GDM1 (cell line): Measurements from ENCODE around the gene LEP.

ENCODE experiments used
- DNase-seq: peaks from one replicate; lab custom pipeline; 2025; lab: John Stamatoyannopoulos, UW

LEP gene

DNA sequence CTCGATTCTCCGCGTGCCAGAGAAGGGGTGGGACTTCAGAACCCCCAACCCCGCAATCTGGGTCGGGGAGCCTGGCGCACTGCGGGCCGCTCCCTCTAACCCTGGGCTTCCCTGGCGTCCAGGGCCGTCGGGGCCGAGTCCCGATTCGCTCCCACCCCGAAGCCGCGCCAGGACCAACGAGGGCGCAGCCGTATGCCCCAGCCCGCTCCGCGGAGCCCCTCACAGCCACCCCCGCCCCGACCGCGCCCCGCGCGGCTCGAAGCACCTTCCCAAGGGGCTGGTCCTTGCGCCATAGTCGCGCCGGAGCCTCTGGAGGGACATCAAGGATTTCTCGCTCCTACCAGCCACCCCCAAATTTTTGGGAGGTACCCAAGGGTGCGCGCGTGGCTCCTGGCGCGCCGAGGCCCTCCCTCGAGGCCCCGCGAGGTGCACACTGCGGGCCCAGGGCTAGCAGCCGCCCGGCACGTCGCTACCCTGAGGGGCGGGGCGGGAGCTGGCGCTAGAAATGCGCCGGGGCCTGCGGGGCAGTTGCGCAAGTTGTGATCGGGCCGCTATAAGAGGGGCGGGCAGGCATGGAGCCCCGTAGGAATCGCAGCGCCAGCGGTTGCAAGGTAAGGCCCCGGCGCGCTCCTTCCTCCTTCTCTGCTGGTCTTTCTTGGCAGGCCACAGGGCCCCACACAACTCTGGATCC lies at the start of gene LEP:
LEP (plus strand) TSS at position 583 of the 691 bp plus-strand sequence. CDS start 10,741 bp downstream, outside the sequence.
- no peak for DNase-seq

DNA sequence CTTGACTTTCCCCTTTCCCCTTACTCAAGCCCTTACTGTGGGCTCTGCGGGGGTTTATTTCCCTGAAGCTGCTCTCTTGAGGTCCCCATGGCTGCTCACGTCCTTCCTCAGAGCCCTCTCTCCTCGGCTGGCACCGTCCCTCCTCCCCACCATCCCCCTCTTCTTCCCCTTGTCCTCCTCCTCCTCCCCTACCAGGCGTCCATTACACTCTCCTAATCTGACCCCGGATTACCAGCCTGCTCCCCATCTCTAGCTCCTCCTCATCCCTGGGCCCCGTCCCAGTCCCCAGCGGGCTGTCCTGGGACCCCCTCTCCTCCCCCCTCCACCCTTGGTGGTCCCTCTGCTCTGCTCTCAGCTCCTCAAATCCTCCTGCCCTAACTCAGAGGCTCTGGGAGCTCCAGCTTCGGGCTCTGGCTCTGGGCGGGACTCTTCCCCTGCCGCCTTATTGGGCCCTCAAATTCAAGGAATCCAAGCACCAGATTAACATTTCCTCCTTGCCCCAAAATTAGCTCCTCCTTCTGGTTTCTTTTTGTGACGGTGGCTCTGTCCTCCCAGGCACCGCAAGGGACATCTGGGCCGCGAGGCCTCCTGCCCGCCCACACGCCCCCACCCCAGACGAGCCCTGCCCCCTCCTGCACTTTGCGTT lies 48.5 kb upstream of the LEP start:
- DNase-seq, result no peak

DNA sequence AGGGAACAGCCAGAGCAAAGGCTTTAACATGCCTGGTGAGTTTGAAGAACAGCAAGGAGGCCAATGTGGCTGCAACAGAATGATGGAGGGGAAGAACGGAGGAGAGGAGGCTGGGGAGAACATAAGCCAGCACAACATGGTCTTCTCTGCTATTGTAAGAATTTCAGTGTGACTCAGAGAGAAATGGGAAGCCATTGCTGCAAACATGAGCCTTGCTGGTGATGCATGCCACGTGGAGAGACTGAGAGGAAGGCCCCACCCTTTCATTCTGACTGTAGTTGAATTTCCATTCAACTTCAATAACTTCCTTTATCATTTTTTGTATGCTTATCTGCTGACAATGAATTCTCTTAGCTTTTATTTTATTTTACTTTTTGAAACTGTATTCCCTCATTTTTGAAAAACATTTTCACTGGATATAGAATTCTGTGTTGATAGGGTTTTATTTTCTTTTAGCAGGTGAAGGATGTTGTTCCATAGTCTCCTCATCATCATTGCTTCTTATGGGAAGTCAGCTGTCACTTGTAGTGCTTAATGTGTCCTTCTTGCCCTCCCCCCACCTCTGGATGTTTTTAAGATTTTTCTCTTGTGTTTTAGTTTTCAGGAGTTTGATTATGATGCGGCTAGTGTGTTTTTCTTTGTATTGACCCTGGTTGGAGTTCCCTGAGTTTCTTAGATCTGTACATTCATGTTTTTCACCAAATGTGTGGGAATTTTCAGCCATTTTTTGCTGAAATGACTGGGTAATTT lies 46.4 kb upstream of the LEP start:
- no peak for DNase-seq

GRCh38 chr7:128197589-128197988 lies 43.5 kb upstream of the LEP start:
- no peak for DNase-seq

DNA sequence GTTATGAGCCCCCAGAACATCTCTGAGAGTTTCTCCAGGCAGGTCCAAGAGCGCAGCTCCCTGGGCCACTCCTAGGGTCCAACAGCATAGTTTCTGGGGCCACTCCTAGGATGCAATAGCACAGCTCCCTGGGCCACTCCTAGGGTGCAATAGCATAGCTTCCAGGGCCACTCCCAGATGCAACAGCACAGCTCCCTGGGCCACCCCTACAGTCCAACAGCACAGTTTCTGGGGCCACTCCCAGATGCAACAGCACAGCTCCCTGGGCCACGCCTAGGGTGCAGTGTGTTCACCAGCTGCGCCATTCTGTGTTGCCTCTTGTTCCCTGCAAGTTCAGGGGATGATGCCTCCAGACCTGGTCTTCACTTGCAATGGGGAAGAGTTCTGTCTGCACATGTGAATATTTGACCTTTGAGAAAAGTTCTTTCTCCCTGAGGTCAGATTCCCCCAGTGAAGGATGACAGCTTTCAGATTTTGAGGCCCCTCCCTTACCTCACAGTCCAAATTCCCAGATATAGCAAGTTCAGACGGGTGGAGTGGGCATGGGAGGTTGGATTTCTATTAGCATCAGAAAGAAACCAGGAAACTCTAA lies 43.0 kb upstream of the LEP start:
- no peak for DNase-seq

- DNase-seq, result no peak
These were observed 40.7 kb upstream of the LEP start for GRCh38 chr7:128200376-128200775.

DNA sequence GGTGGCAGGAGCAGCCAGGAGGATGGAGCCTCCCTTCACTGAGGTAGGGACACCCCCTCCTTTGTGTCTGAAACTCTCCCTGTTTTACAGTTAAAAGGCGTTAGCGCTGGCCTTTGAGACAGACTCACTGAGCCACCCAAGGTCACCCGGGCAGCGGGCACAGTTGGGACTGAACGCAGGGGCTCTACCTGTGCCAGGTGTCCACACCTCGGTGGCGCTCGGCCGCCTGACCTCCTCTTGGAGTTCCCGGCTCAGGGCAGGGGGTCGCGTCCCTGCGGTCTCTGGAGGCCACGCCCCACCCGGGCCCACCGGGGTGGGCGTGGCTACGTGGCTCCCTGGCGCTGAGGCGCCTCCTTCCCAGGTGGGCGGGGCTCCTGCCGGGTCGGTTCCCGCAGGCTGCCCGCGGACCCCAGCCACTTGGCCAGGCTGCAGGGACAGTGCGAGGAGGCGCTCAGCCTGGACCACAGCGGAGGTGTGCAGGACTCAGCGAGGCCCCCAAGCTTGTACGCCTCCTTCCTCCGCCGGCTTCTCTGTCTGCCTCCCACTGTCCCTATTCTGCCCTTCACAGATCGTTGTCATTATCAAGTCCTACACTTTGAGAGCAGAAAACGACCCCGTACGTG lies 39.9 kb upstream of the LEP start:
- DNase-seq, result no peak

- no peak for DNase-seq
These were observed 39.4 kb upstream of the LEP start for GRCh38 chr7:128201690-128202085.

DNA sequence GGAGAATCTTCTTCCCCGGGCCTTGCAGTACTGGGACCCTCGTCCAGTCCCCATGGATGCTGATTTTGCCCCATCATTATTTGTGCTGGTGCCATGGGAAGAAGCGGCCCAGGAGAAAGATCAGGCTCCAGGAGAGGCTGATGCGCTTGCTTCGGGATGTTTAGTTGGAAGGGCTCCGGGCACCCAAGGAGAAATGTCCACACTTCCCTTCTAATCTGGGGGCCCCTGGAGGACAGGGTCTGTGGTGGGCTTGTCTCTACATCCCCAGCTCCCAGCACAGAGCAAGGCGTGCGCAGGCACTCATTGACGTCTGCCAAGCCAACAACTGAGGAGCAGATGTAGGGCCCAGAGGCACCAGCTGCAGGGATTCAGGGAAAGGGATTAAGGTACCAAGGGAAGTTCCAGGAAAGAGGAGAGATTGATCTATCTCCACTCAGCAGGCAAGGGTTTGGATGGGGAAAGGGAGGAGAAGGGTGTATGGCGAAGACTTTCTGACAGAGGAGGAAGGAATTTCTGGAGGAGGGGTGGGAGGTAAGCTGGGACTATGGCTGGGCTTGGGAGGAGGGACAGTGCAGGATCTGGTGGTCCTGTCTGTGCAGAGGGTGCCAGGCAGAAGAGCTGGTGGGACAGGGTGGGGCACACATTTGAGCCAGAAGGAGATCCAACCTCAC lies 38.7 kb upstream of the LEP start:
- DNase-seq, result no peak

DNA sequence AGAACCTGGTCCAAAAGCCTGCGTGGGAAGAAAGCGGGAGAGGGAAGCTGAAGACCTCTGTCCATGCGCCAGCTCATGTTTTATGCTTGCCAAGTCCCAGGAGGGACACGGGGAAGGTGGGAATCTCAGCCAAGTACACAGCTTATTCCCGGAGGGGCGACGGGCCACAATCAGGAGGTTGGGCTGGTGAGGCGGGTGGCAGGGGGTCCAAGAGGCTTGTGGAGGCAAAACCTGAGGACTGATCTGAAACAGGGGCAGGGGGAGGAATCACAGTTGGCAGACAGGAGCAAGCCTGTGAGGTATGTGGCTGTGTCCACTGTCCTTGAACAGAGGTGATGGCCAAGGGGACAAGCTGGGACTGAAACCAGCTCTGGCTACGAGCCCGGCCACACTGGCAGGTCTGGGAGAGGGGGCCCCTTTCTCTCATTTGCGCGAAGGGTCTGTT lies 38.0 kb upstream of the LEP start:
- DNase-seq, result no peak

GRCh38 chr7:128203710-128204214 lies 37.3 kb upstream of the LEP start:
- no peak for DNase-seq

- no peak for DNase-seq
These were observed 36.6 kb upstream of the LEP start for GRCh38 chr7:128204455-128204854.

- no peak for DNase-seq
These were observed 36.0 kb upstream of the LEP start for GRCh38 chr7:128205068-128205467.

GRCh38 chr7:128206017-128206746 lies 34.9 kb upstream of the LEP start:
- DNase-seq, result no peak

- no peak for DNase-seq
These were observed 34.2 kb upstream of the LEP start for GRCh38 chr7:128206747-128207500.

- no peak for DNase-seq
These were observed 33.5 kb upstream of the LEP start for GRCh38 chr7:128207609-128208008.

DNA sequence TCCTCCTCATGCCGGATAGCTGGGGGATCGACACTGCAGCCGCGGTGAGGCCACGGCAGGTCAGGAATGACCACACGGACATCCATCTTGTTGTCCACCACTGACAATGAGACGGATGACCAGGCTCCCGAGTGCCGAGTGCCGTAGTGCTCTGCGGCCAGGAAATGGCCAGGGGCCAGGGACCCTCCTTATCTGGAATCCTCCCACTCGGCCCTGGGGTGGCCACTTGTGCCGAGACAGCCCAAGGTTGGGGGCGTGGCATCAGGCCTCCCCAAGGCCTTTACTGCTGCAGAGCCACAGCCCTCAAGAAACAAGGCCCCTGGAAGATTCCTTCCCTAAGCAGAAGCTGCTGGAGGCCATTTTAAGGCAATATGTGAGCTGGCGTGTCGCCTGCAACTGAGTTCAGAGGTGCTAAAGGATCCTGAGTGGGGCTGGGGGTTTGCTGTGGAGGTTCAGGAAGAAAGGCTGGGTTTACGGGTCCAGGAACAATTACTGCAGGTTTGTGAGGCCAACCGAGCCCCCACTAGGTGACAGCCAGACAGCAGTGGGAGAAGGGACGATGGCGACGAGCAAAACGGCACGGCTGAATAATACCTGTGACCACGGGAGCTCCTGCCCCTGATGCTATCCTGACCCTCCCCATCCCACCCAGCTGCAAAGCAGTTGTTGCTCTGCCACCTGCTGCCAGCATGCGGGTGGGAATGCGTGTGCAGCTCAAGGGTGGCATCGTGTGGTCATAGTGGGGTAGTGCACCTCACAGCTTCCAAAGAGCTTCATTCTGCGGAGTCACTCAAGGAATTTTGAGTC lies 31.6 kb upstream of the LEP start:
- DNase-seq, result peak; percentile 61

DNA sequence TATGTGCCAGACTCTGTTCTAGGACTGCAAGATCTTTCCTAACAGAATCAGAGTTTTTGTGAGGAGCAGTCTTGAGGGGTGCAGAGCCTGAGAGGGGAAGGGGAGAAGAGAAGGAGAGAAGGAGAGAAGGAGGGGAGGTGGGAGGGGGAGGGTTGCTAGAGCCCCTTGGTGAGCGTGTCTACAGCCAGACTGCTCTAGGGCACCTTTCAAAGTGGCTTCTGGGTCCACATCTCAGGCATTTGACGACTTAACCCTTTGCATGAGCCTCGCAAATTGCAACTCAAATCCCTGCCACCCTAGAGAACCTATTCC lies 31.1 kb upstream of the LEP start:
- no peak for DNase-seq
